ENCODE data around the gene SLC25A13. TPM values are rescaled to one million over a fixed set of nuclear protein-coding genes. Genes with fewer than 3 reads are reported as not detected.

The SLC25A13 gene
- total RNA-seq, 1 donor from 2014 or later: 25.3 TPM

- H3K27ac ChIP-seq: no peak overlapping the region
- H3K36me3 ChIP-seq: peaks cover 2 to 34% of the 10 kb centered on the region in 2 donors
- H3K27me3 ChIP-seq: no peaks in the 10 kb centered on the region
- H3K4me1 ChIP-seq: no peaks in the 10 kb centered on the region
- intact Hi-C loops (cut with DNase I): no loop called here
- DNase-seq (ENCODE audit: extremely low spot score in 2 of 2): no peak
- no peak overlapping the region for H3K4me3 ChIP-seq
- H3K9me3 ChIP-seq: no peaks in the 10 kb centered on the region
- TF ChIP-seq POLR2A (IDR thresholded peaks at IDR 0.05) (no peak), POLR2AphosphoS5 (IDR thresholded peaks at IDR 0.05; ENCODE audit: insufficient read depth in 1 of 2, low read depth in 1 of 2) (no peak), CTCF (IDR thresholded peaks at IDR 0.05) (no peak)
Measured at GRCh38 chr7:96179837-96180236, 142.1 kb downstream of the SLC25A13 start.

- Histone ChIP-seq H3K27me3 (no peaks in the 10 kb centered on the region), H3K9me3 (no peaks in the 10 kb centered on the region), H3K4me1 (no peaks in the 10 kb centered on the region), H3K36me3 (peaks cover 2 to 31% of the 10 kb centered on the region in 2 donors), H3K27ac (no peak overlapping the region), H3K4me3 (no peak overlapping the region)
- no peak for TF ChIP-seq POLR2A (IDR thresholded peaks at IDR 0.05)
- intact Hi-C loops (cut with DNase I): no loop called here
- DNase-seq (ENCODE audit: extremely low spot score in 2 of 2): no peak
Measured at GRCh38 chr7:96179341-96179740, 142.6 kb downstream of the SLC25A13 start.

GRCh38 chr7:96178581-96178980, 143.3 kb downstream of the SLC25A13 start:
- TF ChIP-seq CTCF (IDR thresholded peaks at IDR 0.05): no peak
- no peak for TF ChIP-seq POLR2AphosphoS5 (IDR thresholded peaks at IDR 0.05; ENCODE audit: insufficient read depth in 1 of 2, low read depth in 1 of 2)
- TF ChIP-seq POLR2A (IDR thresholded peaks at IDR 0.05): no peak
- no peak overlapping the region for H3K4me3 ChIP-seq
- no peak overlapping the region for H3K27ac ChIP-seq
- intact Hi-C loops (cut with DNase I): no loop called here
- DNase-seq (ENCODE audit: extremely low spot score in 2 of 2): no peak
- H3K4me1 ChIP-seq: no peaks in the 10 kb centered on the region
- H3K9me3 ChIP-seq: no peaks in the 10 kb centered on the region
- H3K36me3 ChIP-seq: peaks cover 2 to 23% of the 10 kb centered on the region in 2 donors
- H3K27me3 ChIP-seq: no peaks in the 10 kb centered on the region

GRCh38 chr7:96177353-96177752, 144.5 kb downstream of the SLC25A13 start:
- TF ChIP-seq CTCF (IDR thresholded peaks at IDR 0.05): no peak
- no peak for TF ChIP-seq POLR2AphosphoS5 (IDR thresholded peaks at IDR 0.05; ENCODE audit: insufficient read depth in 1 of 2, low read depth in 1 of 2)
- TF ChIP-seq POLR2A (IDR thresholded peaks at IDR 0.05): no peak
- DNase-seq (ENCODE audit: extremely low spot score in 2 of 2): no peak
- H3K36me3 ChIP-seq: peaks cover 2 to 14% of the 10 kb centered on the region in 2 donors

GRCh38 chr7:96174812-96175211, 147.1 kb downstream of the SLC25A13 start:
- no peaks in the 10 kb centered on the region for H3K9me3 ChIP-seq
- no peaks in the 10 kb centered on the region for H3K4me1 ChIP-seq
- TF ChIP-seq POLR2A (IDR thresholded peaks at IDR 0.05) (no peak), CTCF (IDR thresholded peaks at IDR 0.05) (no peak), POLR2AphosphoS5 (IDR thresholded peaks at IDR 0.05; ENCODE audit: insufficient read depth in 1 of 2, low read depth in 1 of 2) (no peak)
- no peak overlapping the region for H3K4me3 ChIP-seq
- DNase-seq (ENCODE audit: extremely low spot score in 2 of 2): no peak
- peaks cover 2 to 5% of the 10 kb centered on the region in 2 donors for H3K36me3 ChIP-seq
- no peaks in the 10 kb centered on the region for H3K27me3 ChIP-seq
- H3K27ac ChIP-seq: no peak overlapping the region
- intact Hi-C loops (cut with DNase I): no loop called here

More at GRCh38 chr7:96177353-96177752, 144.5 kb downstream of the SLC25A13 start:
- Histone ChIP-seq H3K4me3 (no peak overlapping the region), H3K27ac (no peak overlapping the region), H3K9me3 (no peaks in the 10 kb centered on the region), H3K27me3 (no peaks in the 10 kb centered on the region), H3K4me1 (no peaks in the 10 kb centered on the region)
- intact Hi-C loops (cut with DNase I): no loop called here

Data from vagina (tissue), 2 donors.